ENCODE results near the gene CD37. TPM values are rescaled to one million over a fixed set of nuclear protein-coding genes. Genes with fewer than 3 reads are reported as not detected.
A peak's percentile ranks its signal among the peaks of the same experiment; 100 is the strongest.

The CD37 gene
- total RNA-seq, 2 experiments from 2014 or later, result 131 to 137 TPM

GRCh38 chr19:49338023-49338677, 2.9 kb downstream of the CD37 start:
- ATAC-seq, result no peak
- Mint-ChIP-seq H3K27me3 (no peaks in the 10 kb centered on the region), H3K4me1 (ENCODE audit: low read depth) (peaks cover 49% of the 10 kb centered on the region), H3K27ac (no peak overlapping the region), H3K4me3 (no peak overlapping the region), H3K36me3 (ENCODE audit: low read depth) (peaks cover 34% of the 10 kb centered on the region), H3K9me3 (no peaks in the 10 kb centered on the region)
- TF ChIP-seq, protein P1, sequence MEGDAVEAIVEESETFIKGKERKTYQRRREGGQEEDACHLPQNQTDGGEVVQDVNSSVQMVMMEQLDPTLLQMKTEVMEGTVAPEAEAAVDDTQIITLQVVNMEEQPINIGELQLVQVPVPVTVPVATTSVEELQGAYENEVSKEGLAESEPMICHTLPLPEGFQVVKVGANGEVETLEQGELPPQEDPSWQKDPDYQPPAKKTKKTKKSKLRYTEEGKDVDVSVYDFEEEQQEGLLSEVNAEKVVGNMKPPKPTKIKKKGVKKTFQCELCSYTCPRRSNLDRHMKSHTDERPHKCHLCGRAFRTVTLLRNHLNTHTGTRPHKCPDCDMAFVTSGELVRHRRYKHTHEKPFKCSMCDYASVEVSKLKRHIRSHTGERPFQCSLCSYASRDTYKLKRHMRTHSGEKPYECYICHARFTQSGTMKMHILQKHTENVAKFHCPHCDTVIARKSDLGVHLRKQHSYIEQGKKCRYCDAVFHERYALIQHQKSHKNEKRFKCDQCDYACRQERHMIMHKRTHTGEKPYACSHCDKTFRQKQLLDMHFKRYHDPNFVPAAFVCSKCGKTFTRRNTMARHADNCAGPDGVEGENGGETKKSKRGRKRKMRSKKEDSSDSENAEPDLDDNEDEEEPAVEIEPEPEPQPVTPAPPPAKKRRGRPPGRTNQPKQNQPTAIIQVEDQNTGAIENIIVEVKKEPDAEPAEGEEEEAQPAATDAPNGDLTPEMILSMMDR (IDR thresholded peaks at IDR 0.05), result no peak
- intact Hi-C loops (cut with micrococcal nuclease), result no loop called here
- ChIA-PET POLR2A (no interaction called here), CTCF (interaction anchor here (2.0 to 2.4 kb wide), 2 partner anchors 36 to 71 kb away, joined by 5 to 10 read pairs; no protein-coding TSS in a partner anchor)
- no peak for DNase-seq

GRCh38 chr19:49338691-49339300, 3.6 kb downstream of the CD37 start:
- POLR2A ChIA-PET, result no interaction called here
- peak; percentile 46 for DNase-seq
- H3K4me1 Mint-ChIP-seq (ENCODE audit: low read depth), result peaks cover 42% of the 10 kb centered on the region
- intact Hi-C loops (cut with micrococcal nuclease), result no loop called here
- H3K36me3 Mint-ChIP-seq (ENCODE audit: low read depth), result peaks cover 34% of the 10 kb centered on the region
- H3K9me3 Mint-ChIP-seq, result no peaks in the 10 kb centered on the region
- H3K27me3 Mint-ChIP-seq, result no peaks in the 10 kb centered on the region
- peak overlapping the region; percentile 38 for H3K27ac Mint-ChIP-seq
- no peak overlapping the region for H3K4me3 Mint-ChIP-seq
- ATAC-seq, result peak; percentile 17
- CTCF ChIA-PET, result no interaction called here
- TF ChIP-seq, protein P1 (IDR thresholded peaks at IDR 0.05), result no peak

DNA sequence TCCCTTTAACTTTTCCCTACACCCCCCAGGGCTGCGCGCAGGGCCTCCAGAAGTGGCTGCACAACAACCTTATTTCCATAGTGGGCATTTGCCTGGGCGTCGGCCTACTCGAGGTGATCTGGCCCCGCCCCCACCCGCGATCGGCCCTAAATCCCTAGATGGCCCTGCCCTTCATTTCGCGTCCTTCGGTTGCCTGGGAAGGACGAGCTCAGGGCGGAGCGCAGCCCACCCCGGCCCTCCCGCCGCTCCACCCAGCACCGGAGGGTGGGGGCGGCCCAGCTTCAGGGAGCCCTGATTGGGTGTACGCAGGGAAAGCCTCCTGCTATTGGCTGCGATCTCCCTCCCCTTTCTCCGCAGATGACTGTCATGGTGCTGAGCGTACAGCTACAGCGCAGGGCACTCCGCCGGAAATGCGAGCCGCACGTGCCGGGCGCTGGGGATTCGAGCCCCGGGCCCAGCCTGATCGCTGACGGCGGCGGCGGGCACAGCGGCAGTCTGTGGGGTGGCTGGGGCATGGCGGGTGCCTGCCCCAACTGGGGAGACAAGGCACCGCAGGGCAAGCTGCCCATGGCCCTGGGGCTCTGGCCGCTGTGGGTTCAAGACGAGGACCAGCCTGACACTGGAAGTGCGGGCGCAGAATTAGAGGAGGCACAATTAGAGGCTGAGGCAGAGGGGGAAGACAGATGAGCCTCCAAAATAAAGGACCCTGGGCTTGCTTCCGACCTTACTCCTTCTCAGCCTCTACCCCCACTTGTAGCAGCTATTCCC, 4.3 kb downstream of the CD37 start:
- intact Hi-C loops (cut with micrococcal nuclease), result no loop called here
- ATAC-seq (no peak), DNase-seq (no peak)
- Mint-ChIP-seq H3K9me3 (no peaks in the 10 kb centered on the region), H3K27me3 (no peaks in the 10 kb centered on the region), H3K27ac (no peak overlapping the region), H3K36me3 (ENCODE audit: low read depth) (peaks cover 34% of the 10 kb centered on the region), H3K4me3 (no peak overlapping the region), H3K4me1 (ENCODE audit: low read depth) (peaks cover 37% of the 10 kb centered on the region)
- CTCF ChIA-PET, result no interaction called here
- TF ChIP-seq, protein P1 (IDR thresholded peaks at IDR 0.05), result no peak
- POLR2A ChIA-PET, result no interaction called here

DNA sequence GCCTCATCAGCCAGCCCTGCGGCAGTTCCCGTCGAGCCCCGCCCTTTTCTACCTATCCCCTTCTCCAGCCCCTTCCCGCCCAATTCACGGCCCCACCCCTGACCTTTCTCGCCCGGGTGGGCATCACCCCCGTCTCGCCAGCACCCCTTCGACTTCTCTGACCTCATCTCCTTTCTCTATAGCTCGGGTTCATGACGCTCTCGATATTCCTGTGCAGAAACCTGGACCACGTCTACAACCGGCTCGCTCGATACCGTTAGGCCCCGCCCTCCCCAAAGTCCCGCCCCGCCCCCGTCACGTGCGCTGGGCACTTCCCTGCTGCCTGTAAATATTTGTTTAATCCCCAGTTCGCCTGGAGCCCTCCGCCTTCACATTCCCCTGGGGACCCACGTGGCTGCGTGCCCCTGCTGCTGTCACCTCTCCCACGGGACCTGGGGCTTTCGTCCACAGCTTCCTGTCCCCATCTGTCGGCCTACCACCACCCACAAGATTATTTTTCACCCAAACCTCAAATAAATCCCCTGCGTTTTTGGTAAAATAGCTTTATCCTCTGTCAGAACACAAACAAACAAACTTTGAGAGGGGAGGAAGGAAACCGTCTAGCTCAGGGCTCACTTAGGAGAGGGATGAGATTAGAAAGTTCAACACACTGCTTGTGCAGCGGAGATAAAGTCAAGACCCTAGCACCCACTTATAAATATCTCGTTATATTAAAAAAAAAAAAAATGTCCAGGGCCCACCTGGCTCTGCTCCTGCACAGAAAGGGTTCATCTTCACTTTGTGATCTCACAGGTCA, 5.1 kb downstream of the CD37 start:
- no peak for ATAC-seq
- peaks cover 34% of the 10 kb centered on the region for H3K36me3 Mint-ChIP-seq (ENCODE audit: low read depth)
- ChIA-PET POLR2A (interaction anchor here (0.7 to 1.2 kb wide), 2 partner anchors 15 to 130 kb away, joined by 3 to 4 read pairs; partner anchors contain the start of gene SLC6A16), CTCF (no interaction called here)
- H3K27ac Mint-ChIP-seq, result peak overlapping the region; percentile 56
- peak; percentile 21 for DNase-seq
- H3K27me3 Mint-ChIP-seq, result no peaks in the 10 kb centered on the region
- H3K9me3 Mint-ChIP-seq, result no peaks in the 10 kb centered on the region
- peaks cover 42% of the 10 kb centered on the region for H3K4me1 Mint-ChIP-seq (ENCODE audit: low read depth)
- intact Hi-C loops (cut with micrococcal nuclease), result no loop called here
- no peak overlapping the region for H3K4me3 Mint-ChIP-seq
- TF ChIP-seq, protein P1 (IDR thresholded peaks at IDR 0.05), result no peak

Measured in activated CD8-positive, alpha-beta T cell treated with anti-CD3 and anti-CD28 coated beads for 36 hours (primary cell).